ENCODE results near the gene ACMSD. TPM values are rescaled to one million over a fixed set of nuclear protein-coding genes. Genes with fewer than 3 reads are reported as not detected.

Gene ACMSD
- total RNA-seq, 1 donor from 2014 or later = not detected

DNA sequence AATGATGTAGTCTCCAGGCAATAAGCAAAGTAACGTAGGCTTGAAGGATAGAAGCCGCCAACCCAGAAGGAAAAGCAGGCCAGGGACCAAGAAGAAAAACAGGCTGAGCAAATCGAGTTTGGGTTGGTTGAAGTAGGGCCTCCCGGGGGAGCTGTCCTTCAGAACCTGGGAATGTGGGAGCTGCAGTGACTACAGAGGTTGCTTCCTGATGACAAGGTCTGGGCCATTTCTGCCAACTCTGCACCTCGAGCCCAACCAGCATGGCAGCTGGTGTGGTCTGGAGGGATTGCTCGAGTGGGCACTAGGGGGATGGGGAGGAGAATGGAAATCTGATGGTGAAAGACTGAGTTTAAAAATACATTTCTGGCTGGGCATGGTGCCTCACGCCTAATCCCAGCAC lies 14.1 kb downstream of the ACMSD start:
- ATAC-seq = no peak
- no peaks in the 10 kb centered on the region for H3K36me3 ChIP-seq
- TF ChIP-seq CTCF (IDR thresholded peaks at IDR 0.05) = no peak

DNA sequence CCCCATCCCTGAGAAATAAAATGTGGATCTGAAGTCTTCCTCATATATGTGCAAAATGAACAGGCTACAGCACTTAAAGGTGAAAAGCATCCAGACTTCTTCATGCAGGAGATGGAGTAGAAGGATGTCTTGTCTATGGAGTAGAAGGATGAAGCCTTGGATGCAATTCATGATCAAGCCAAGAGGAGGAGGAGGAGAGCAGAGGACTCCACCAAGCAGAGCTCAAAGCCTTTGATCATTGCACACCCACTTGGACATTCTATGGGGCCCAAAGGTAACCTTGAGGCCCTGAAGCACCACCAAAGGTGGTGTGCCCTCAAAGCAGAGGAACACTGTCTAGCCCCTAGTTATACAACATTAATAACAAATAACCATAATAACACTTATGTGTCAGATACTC lies 17.3 kb downstream of the ACMSD start:
- TF ChIP-seq CTCF (IDR thresholded peaks at IDR 0.05) = no peak
- ATAC-seq (no peak), DNase-seq (no peak)
- Histone ChIP-seq H3K27me3 (no peaks in the 10 kb centered on the region), H3K4me3 (no peak overlapping the region), H3K9me3 (no peaks in the 10 kb centered on the region), H3K36me3 (no peaks in the 10 kb centered on the region), H3K4me1 (no peaks in the 10 kb centered on the region), H3K27ac (no peak overlapping the region)
- intact Hi-C loops (cut with DNase I) = no loop called here

More for the DNA sequence above, 14.1 kb downstream of the ACMSD start:
- no peaks in the 10 kb centered on the region for H3K9me3 ChIP-seq
- no peak for DNase-seq
- intact Hi-C loops (cut with DNase I) = no loop called here
- H3K27me3 ChIP-seq = no peaks in the 10 kb centered on the region
- H3K27ac ChIP-seq = no peak overlapping the region
- no peaks in the 10 kb centered on the region for H3K4me1 ChIP-seq
- H3K4me3 ChIP-seq = no peak overlapping the region

DNA sequence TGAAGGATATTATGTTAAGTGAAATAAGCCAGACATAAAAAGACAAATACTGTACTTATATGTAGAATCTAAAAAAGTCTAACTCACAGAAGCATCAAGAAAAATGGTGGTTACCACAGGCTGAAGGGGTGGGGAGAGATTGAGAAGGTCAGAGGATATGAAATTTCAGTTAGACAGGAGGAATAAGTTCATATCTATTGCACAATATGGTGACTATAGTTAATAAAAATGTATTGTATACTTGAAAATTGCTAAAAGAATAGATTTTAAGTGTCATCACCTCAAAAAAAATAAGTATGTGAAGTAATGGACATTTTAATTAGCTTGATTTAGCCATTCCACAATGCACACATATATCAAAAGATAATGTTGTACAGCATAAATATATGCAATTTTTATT lies 19.8 kb downstream of the ACMSD start:
- H3K27me3 ChIP-seq = no peaks in the 10 kb centered on the region

GRCh38 chr2:134861173-134861572 lies 22.8 kb downstream of the ACMSD start:
- intact Hi-C loops (cut with DNase I) = no loop called here
- Histone ChIP-seq H3K9me3 (no peaks in the 10 kb centered on the region), H3K27me3 (no peaks in the 10 kb centered on the region), H3K36me3 (no peaks in the 10 kb centered on the region), H3K4me3 (no peak overlapping the region), H3K4me1 (no peaks in the 10 kb centered on the region), H3K27ac (no peak overlapping the region)
- no peak for TF ChIP-seq CTCF (IDR thresholded peaks at IDR 0.05)
- ATAC-seq (peak; percentile 64), DNase-seq (no peak)

More for the DNA sequence above, 19.8 kb downstream of the ACMSD start:
- intact Hi-C loops (cut with DNase I) = no loop called here
- Histone ChIP-seq H3K36me3 (no peaks in the 10 kb centered on the region), H3K4me1 (no peaks in the 10 kb centered on the region), H3K9me3 (no peaks in the 10 kb centered on the region), H3K4me3 (no peak overlapping the region), H3K27ac (no peak overlapping the region)
- DNase-seq (no peak), ATAC-seq (no peak)
- no peak for TF ChIP-seq CTCF (IDR thresholded peaks at IDR 0.05)

- H3K4me1 ChIP-seq = no peaks in the 10 kb centered on the region
- H3K36me3 ChIP-seq = no peaks in the 10 kb centered on the region
- H3K27ac ChIP-seq = no peak overlapping the region
- no peak overlapping the region for H3K4me3 ChIP-seq
- TF ChIP-seq CTCF (IDR thresholded peaks at IDR 0.05) = no peak
- ATAC-seq (peak; percentile 31), DNase-seq (no peak)
- H3K9me3 ChIP-seq = no peaks in the 10 kb centered on the region
- intact Hi-C loops (cut with DNase I) = no loop called here
- no peaks in the 10 kb centered on the region for H3K27me3 ChIP-seq
Observed at GRCh38 chr2:134862069-134862468, 23.7 kb downstream of the ACMSD start.

DNA sequence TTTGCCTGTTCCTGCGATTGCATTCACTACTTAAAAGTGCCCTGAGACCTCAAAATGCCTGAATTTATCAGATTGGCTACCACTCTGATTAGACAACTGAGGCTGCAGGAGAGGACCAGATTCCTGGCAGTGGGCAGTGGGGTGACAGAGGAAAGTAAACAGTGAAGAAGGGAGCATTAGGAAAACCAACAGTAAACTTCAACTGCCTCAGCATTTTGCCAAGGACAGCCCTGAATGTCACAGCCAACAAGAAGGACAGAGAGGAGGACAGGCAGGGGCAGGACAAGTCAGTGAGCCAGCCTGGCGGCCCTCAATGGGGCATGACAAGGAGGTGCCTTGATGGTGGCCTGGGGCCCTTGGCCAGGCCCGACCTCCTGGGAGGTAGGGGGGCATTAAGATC lies 24.3 kb downstream of the ACMSD start:
- no peak for DNase-seq
- intact Hi-C loops (cut with DNase I) = no loop called here
- ATAC-seq = no peak
- Histone ChIP-seq H3K27me3 (no peaks in the 10 kb centered on the region), H3K9me3 (no peaks in the 10 kb centered on the region), H3K4me1 (no peaks in the 10 kb centered on the region), H3K27ac (no peak overlapping the region), H3K4me3 (no peak overlapping the region), H3K36me3 (no peaks in the 10 kb centered on the region)
- no peak for TF ChIP-seq CTCF (IDR thresholded peaks at IDR 0.05)
